Measurements from ENCODE around the gene GSTK1.

GRCh38 chr7:143248761-143249354 lies 14.4 kb upstream of the GSTK1 start:
- no peak for TF ChIP-seq EP300 (conservative IDR thresholded peaks at IDR 0.05; ENCODE audit: poor library complexity, severe bottlenecking)
- TF ChIP-seq CTCF (IDR thresholded peaks at IDR 0.05; ENCODE audit: poor library complexity, severe bottlenecking) = no peak
- no peak for TF ChIP-seq SMC3 (conservative IDR thresholded peaks at IDR 0.05; ENCODE audit: poor library complexity)

Measured in neural cell (in vitro differentiated cells).